Measurements from ENCODE around the gene LRP1.

The LRP1 gene

DNA sequence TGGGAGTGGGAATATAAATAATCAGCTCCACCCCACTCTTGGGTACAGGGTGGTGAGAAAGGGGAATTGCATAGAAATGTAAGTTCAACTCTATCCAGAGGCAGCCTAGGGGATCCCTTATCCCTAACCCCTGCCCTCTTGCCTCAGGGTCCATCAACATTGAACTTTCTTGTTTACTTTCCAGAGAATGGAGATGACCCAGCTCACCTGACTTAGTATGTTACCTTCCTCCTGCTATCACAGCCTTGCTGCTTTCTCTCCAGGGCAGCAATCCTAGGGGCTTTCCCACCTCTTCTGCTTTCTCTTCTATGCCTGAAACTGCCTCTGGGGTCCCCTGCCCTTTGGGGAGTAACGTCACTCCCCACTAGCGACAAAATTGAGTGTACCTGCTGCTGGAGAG, 2.7 kb downstream of the LRP1 start:
- peak overlapping the region; percentile 14; the same call in 1 of the 2 replicates for H3K4me3 ChIP-seq (ENCODE audit: low read depth, low read length)
- H3K9ac ChIP-seq (ENCODE audit: low read length) = no peak overlapping the region
- H3K27me3 ChIP-seq (ENCODE audit: control insufficient read depth, insufficient read depth, low read length) = no peaks in the 10 kb centered on the region
- no peak overlapping the region for H3K27ac ChIP-seq (ENCODE audit: low read depth, low read length)
- H3K36me3 ChIP-seq (ENCODE audit: control insufficient read depth, insufficient read depth, low read length) = no peaks in the 10 kb centered on the region
- H3K9me3 ChIP-seq (ENCODE audit: control insufficient read depth, insufficient read depth, low read depth, low read length) = no peaks in the 10 kb centered on the region
- peaks cover 65% of the 10 kb centered on the region for H3K4me1 ChIP-seq (ENCODE audit: control insufficient read depth, insufficient read depth, low read length)

DNA sequence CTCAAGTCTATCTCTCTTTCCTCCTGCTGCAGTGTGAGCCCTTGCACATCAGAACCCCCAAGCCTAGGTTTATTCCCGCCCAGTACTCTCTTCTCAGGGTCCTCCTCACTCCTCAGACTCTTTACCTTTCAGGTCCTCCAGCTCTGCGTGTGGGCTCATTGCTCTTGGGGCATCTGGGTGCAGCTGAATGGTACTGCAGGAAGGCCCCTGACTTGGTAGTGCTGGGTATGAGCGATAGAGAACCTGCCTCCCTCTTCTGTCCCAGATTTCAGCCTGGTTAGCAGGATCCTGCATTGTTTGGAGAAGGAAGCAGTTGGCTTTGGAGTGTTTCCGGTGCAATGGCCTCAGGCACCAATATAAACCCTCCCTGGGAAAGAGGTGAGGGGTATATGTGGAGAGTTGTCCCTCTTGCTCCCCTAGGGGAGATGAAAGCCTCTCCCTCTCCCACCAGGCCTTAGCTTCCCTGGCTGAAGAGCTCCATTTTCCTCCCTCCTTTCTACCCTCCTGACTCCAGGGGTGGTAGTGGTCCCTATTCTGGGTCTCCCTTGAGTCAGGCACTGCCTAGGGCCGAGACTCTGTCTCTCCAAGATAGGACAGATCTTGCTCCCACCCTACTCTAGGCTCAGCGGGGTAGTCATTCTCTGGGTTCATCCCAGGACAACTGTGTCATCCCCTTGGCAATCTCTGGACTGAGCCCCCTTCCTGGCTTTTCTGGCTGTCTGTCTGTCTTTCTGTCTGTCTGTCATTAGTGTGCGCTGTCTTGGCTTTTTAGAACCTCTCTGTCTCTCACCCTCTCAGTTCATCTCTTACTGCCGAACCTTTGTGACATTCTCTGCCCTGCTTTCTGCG, 3.8 kb downstream of the LRP1 start:
- peak overlapping the region; percentile 16; the same call in 1 of the 2 replicates for H3K27ac ChIP-seq (ENCODE audit: low read depth, low read length)
- peaks cover 57% of the 10 kb centered on the region for H3K4me1 ChIP-seq (ENCODE audit: control insufficient read depth, insufficient read depth, low read length)
- H3K4me3 ChIP-seq (ENCODE audit: low read depth, low read length) = peak overlapping the region; percentile 13

DNA sequence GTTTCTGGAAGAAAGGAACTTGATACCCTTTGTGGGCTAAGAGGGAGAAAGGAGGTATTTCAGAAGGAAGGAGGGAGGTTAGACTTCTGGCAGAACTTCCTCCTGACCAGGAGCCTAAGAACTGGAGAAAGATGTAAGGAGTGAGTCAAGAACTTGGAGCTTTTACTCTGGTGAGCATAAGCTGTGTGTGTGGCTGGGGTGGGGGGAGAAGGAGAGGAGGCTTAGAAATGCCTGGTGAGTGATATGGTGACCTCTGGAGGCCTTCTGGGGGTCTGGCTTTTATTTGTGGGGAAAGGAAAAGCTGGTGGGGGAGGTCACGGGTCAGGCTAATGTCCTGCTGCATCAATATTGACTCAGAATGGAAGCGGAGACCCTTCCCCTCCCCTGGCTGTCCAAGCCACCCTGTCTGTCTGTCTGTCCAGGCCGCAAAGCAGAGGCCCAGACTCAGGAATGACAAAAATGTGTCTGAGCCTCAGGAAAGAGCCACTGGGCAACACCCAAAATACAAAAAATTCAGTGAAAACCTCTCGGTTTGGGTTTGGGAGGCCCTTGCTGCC, 4.8 kb downstream of the LRP1 start:
- peaks cover 57% of the 10 kb centered on the region for H3K4me1 ChIP-seq (ENCODE audit: control insufficient read depth, insufficient read depth, low read length)
- peak overlapping the region; percentile 14; the same call in 1 of the 2 replicates for H3K4me3 ChIP-seq (ENCODE audit: low read depth, low read length)
- no peaks in the 10 kb centered on the region for H3K27me3 ChIP-seq (ENCODE audit: control insufficient read depth, insufficient read depth, low read length)
- H3K9me3 ChIP-seq (ENCODE audit: control insufficient read depth, insufficient read depth, low read depth, low read length) = no peaks in the 10 kb centered on the region
- H3K36me3 ChIP-seq (ENCODE audit: control insufficient read depth, insufficient read depth, low read length) = peaks cover 4% of the 10 kb centered on the region
- peak overlapping the region; percentile 22 for H3K9ac ChIP-seq (ENCODE audit: low read length)
- peak overlapping the region; percentile 16; the same call in 1 of the 2 replicates for H3K27ac ChIP-seq (ENCODE audit: low read depth, low read length)

More for the DNA sequence above, 3.8 kb downstream of the LRP1 start:
- Histone ChIP-seq H3K36me3 (ENCODE audit: control insufficient read depth, insufficient read depth, low read length) (no peaks in the 10 kb centered on the region), H3K9me3 (ENCODE audit: control insufficient read depth, insufficient read depth, low read depth, low read length) (no peaks in the 10 kb centered on the region), H3K27me3 (ENCODE audit: control insufficient read depth, insufficient read depth, low read length) (no peaks in the 10 kb centered on the region), H3K9ac (ENCODE audit: low read length) (peak overlapping the region; percentile 19)

GRCh38 chr12:57133916-57134315, 5.6 kb downstream of the LRP1 start:
- Histone ChIP-seq H3K9ac (ENCODE audit: low read length) (peak overlapping the region; percentile 32), H3K36me3 (ENCODE audit: control insufficient read depth, insufficient read depth, low read length) (peaks cover 11% of the 10 kb centered on the region), H3K4me1 (ENCODE audit: control insufficient read depth, insufficient read depth, low read length) (peaks cover 57% of the 10 kb centered on the region), H3K27me3 (ENCODE audit: control insufficient read depth, insufficient read depth, low read length) (no peaks in the 10 kb centered on the region), H3K4me3 (ENCODE audit: low read depth, low read length) (no peak overlapping the region), H3K27ac (ENCODE audit: low read depth, low read length) (peak overlapping the region; percentile 41; the same call in 1 of the 2 replicates), H3K9me3 (ENCODE audit: control insufficient read depth, insufficient read depth, low read depth, low read length) (no peaks in the 10 kb centered on the region)

DNA sequence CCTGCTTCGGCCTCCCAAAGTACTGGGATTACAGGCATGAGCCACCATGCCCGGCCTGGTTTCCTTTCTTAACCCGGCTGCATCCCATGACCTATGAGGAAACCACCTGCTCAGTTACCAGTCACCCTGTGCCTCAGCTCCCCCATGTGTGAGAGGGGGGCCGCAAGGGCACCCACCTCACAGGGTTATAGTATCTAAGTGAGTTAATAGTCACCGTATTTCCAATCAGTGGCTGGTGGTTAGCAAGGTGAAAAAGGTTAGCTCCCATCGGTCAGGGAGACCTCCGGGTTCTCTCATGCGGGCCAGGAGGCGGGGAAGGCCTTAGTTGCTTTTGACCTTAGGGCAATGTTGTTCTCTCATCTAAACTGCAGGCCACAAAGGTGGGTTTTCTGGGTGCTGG, 6.7 kb downstream of the LRP1 start:
- peaks cover 53% of the 10 kb centered on the region for H3K4me1 ChIP-seq (ENCODE audit: control insufficient read depth, insufficient read depth, low read length)
- peak overlapping the region; percentile 10 for H3K9ac ChIP-seq (ENCODE audit: low read length)
- H3K27me3 ChIP-seq (ENCODE audit: control insufficient read depth, insufficient read depth, low read length) = no peaks in the 10 kb centered on the region
- peaks cover 21% of the 10 kb centered on the region for H3K36me3 ChIP-seq (ENCODE audit: control insufficient read depth, insufficient read depth, low read length)
- peak overlapping the region; percentile 34; the same call in 1 of the 2 replicates for H3K27ac ChIP-seq (ENCODE audit: low read depth, low read length)
- H3K9me3 ChIP-seq (ENCODE audit: control insufficient read depth, insufficient read depth, low read depth, low read length) = no peaks in the 10 kb centered on the region
- H3K4me3 ChIP-seq (ENCODE audit: low read depth, low read length) = 0 out of 2 replicates have a peak overlapping the region, but pooled peaks have one; percentile 16

DNA sequence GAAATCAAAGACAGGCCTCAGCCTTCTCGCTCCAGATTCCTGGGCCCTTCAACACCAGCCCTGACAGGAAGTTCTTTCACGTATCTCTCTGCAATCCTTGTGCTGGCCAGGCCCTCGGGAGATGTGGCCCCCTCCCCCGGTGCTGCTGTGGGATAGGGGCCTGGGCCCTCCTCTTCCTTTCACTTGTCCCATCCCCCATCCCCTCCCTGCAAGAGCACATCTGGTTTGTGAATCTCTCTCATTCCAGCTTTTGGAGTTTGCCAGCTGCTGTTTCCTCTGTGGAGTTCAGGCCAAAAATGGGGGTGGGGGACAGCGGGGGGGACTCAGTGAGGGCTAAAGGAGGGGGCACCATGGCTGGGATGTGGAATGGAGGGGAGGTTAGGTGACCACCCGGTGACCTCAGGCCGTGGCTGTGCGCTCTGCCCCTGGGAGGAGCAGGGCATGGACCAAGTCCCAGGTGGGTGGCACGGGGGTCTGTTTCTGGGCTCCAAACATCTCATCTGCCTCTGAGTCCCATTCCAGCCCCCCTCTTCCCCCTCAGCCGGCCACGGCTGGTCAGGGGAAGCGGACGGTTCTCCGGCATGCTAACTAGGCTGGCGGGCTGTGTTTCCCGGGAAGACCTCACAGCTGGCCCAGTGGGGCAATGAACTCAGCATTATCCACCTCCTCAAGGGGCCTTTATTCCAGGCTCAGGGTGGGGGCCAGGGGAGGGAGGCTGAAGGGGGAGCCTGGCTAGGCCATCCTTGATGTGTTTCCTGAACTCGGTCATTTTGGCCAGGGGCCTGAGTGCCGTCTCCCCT, 7.4 kb downstream of the LRP1 start:
- H3K27ac ChIP-seq (ENCODE audit: low read depth, low read length) = peak overlapping the region; percentile 34; the same call in 1 of the 2 replicates
- peaks cover 47% of the 10 kb centered on the region for H3K4me1 ChIP-seq (ENCODE audit: control insufficient read depth, insufficient read depth, low read length)
- H3K27me3 ChIP-seq (ENCODE audit: control insufficient read depth, insufficient read depth, low read length) = no peaks in the 10 kb centered on the region
- H3K9me3 ChIP-seq (ENCODE audit: control insufficient read depth, insufficient read depth, low read depth, low read length) = no peaks in the 10 kb centered on the region
- H3K4me3 ChIP-seq (ENCODE audit: low read depth, low read length) = peak overlapping the region; percentile 16; the same call in 1 of the 2 replicates
- peaks cover 27% of the 10 kb centered on the region for H3K36me3 ChIP-seq (ENCODE audit: control insufficient read depth, insufficient read depth, low read length)
- peak overlapping the region; percentile 10 for H3K9ac ChIP-seq (ENCODE audit: low read length)

DNA sequence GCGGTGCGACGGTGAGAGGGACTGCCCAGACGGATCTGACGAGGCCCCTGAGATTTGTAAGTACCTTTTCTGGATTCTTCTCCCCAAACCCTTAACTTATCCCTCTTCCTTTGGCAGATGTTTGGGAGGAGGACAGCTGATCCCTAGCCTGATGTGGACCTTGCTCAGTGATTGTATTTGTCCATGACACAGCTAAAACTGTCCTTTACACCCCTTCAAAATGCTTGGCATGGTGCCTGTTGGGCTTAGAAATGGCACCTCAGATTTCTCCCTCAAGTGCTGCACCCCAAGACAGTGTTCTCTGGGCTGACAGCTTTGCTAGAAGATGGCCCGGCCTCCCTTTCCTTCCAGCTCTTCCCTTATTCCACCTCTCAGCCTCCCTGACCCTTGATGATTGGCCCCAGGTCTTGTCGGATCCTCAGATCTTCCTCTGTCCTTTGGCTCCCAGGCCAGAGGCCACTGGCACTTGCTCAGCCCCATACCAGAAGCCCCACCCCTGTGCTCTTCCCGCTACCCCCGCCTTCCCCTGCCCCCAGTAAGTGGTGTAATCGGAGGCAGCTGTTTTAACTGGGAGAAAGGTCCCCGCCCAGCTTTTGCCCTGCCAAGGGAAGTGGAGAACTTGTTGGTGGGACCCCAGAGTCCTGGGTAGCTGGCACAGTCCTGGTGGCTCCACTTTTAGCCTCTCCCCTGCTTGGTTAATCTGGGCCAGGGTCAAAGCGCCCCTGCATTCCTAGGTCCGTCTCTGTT, 10.4 kb downstream of the LRP1 start:
- H3K9ac ChIP-seq (ENCODE audit: low read length) = no peak overlapping the region
- no peak overlapping the region for H3K4me3 ChIP-seq (ENCODE audit: low read depth, low read length)
- no peaks in the 10 kb centered on the region for H3K9me3 ChIP-seq (ENCODE audit: control insufficient read depth, insufficient read depth, low read depth, low read length)
- no peaks in the 10 kb centered on the region for H3K27me3 ChIP-seq (ENCODE audit: control insufficient read depth, insufficient read depth, low read length)
- peaks cover 19% of the 10 kb centered on the region for H3K4me1 ChIP-seq (ENCODE audit: control insufficient read depth, insufficient read depth, low read length)
- no peak overlapping the region for H3K27ac ChIP-seq (ENCODE audit: low read depth, low read length)
- H3K36me3 ChIP-seq (ENCODE audit: control insufficient read depth, insufficient read depth, low read length) = peaks cover 57% of the 10 kb centered on the region

DNA sequence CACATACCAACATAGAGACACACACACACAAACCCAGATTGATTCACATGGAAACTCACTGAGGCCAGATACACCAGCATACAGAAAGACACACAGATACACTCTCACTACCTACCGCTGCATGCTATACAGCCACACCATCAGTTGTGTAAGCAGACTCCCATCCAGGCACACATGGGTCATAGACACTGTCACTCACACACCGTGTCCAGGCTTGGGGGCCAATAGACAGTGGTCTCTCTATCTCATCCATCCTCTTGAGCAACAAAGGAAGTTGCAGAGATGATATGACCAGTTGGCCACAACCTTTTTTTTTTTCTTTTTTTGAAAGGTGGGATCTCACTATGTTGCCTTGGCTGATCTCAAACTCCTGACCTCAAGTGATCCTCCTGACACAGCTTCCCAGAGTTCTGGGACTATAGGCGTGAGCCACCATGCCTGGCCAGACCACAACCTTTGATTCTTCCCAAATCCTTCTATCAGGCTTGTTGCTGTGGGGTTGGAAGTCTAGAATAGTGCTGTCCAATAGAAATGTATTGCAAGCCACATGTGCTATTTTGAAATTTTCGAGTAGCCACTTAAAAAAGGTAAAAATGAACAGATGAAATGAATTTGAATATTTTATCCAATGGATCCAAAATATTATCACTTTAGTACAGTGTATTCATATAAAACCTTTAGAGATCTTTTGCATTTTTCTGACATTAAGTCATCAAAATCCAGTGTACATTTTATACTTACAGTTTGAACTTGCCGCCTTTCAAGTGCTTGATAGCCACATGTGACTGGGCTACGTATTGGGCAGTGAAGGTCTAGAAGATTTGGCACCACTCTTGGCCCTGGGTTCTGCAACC, 11.7 kb downstream of the LRP1 start:
- Histone ChIP-seq H3K36me3 (ENCODE audit: control insufficient read depth, insufficient read depth, low read length) (peaks cover 69% of the 10 kb centered on the region), H3K4me1 (ENCODE audit: control insufficient read depth, insufficient read depth, low read length) (peaks cover 10% of the 10 kb centered on the region), H3K27ac (ENCODE audit: low read depth, low read length) (no peak overlapping the region), H3K9ac (ENCODE audit: low read length) (no peak overlapping the region), H3K9me3 (ENCODE audit: control insufficient read depth, insufficient read depth, low read depth, low read length) (no peaks in the 10 kb centered on the region), H3K27me3 (ENCODE audit: control insufficient read depth, insufficient read depth, low read length) (no peaks in the 10 kb centered on the region), H3K4me3 (ENCODE audit: low read depth, low read length) (no peak overlapping the region)

GRCh38 chr12:57141249-57141648, 13.0 kb downstream of the LRP1 start:
- H3K27ac ChIP-seq (ENCODE audit: low read depth, low read length) = no peak overlapping the region
- H3K9me3 ChIP-seq (ENCODE audit: control insufficient read depth, insufficient read depth, low read depth, low read length) = no peaks in the 10 kb centered on the region
- no peak overlapping the region for H3K9ac ChIP-seq (ENCODE audit: low read length)
- no peaks in the 10 kb centered on the region for H3K27me3 ChIP-seq (ENCODE audit: control insufficient read depth, insufficient read depth, low read length)
- no peaks in the 10 kb centered on the region for H3K4me1 ChIP-seq (ENCODE audit: control insufficient read depth, insufficient read depth, low read length)
- peaks cover 81% of the 10 kb centered on the region for H3K36me3 ChIP-seq (ENCODE audit: control insufficient read depth, insufficient read depth, low read length)
- H3K4me3 ChIP-seq (ENCODE audit: low read depth, low read length) = no peak overlapping the region

GRCh38 chr12:57142121-57142520, 13.8 kb downstream of the LRP1 start:
- Histone ChIP-seq H3K9me3 (ENCODE audit: control insufficient read depth, insufficient read depth, low read depth, low read length) (no peaks in the 10 kb centered on the region), H3K4me1 (ENCODE audit: control insufficient read depth, insufficient read depth, low read length) (peaks cover 5% of the 10 kb centered on the region; the same call in 1 of the 2 replicates), H3K27ac (ENCODE audit: low read depth, low read length) (no peak overlapping the region), H3K36me3 (ENCODE audit: control insufficient read depth, insufficient read depth, low read length) (peaks cover 90% of the 10 kb centered on the region), H3K27me3 (ENCODE audit: control insufficient read depth, insufficient read depth, low read length) (no peaks in the 10 kb centered on the region), H3K9ac (ENCODE audit: low read length) (no peak overlapping the region), H3K4me3 (ENCODE audit: low read depth, low read length) (no peak overlapping the region)

All from HUES6 (cell line).